ENCODE results near the gene GRM7. TPM values are rescaled to one million over a fixed set of nuclear protein-coding genes. Genes with fewer than 3 reads are reported as not detected.

Gene GRM7
- total and polyA plus RNA-seq, 2 of the 4 experiments (the other 2 are of a cell fraction), result not detected

- Histone ChIP-seq H3K27me3 (ENCODE audit: control insufficient read depth, insufficient read depth, low read length) (no peaks in the 10 kb centered on the region), H3K4ac (ENCODE audit: low read depth, low read length) (no peak overlapping the region), H2BK20ac (ENCODE audit: low read depth, low read length) (no peak overlapping the region), H3K9me1 (ENCODE audit: insufficient read depth, low read length) (no peaks in the 10 kb centered on the region), H2BK120ac (ENCODE audit: low read depth, low read length) (no peak overlapping the region), H4K20me1 (ENCODE audit: insufficient read depth, low read length) (no peaks in the 10 kb centered on the region), H4K5ac (ENCODE audit: low read depth, low read length) (no peak overlapping the region), H3K23ac (ENCODE audit: low read depth, low read length) (no peak overlapping the region), H3K9ac (ENCODE audit: low read depth, low read length) (no peak overlapping the region), H3K4me3 (ENCODE audit: insufficient read depth, low read depth, low read length) (no peak overlapping the region), H3K56ac (ENCODE audit: extremely low read depth, insufficient read depth, low read length) (no peak overlapping the region), H4K91ac (ENCODE audit: insufficient read depth, low read depth, low read length) (no peak overlapping the region), H2AFZ (replicated peaks; ENCODE audit: low read length, poor library complexity) (no peak overlapping the region), H3K27ac (ENCODE audit: insufficient read depth, low read length) (no peak overlapping the region), H3K9me3 (ENCODE audit: control insufficient read depth, insufficient read depth, low read length) (peaks cover 6% of the 10 kb centered on the region), H4K8ac (ENCODE audit: low read depth in 2 of 2, low read length in 2 of 2) (no peak overlapping the region), H3K79me1 (ENCODE audit: low read depth in 1 of 2, low read length in 2 of 2) (no peaks in the 10 kb centered on the region), H3K14ac (replicated peaks; ENCODE audit: low read depth, low read length) (no peak overlapping the region), H3K36me3 (ENCODE audit: control insufficient read depth, insufficient read depth, low read length) (no peaks in the 10 kb centered on the region), H2BK15ac (ENCODE audit: low read depth, low read length) (no peak overlapping the region), H3K4me1 (ENCODE audit: control insufficient read depth, insufficient read depth, low read length) (no peaks in the 10 kb centered on the region), H3K4me2 (ENCODE audit: low read depth, low read length) (no peak overlapping the region), H3K18ac (ENCODE audit: low read depth, low read length) (no peak overlapping the region), H2AK9ac (replicated peaks; ENCODE audit: low read depth, low read length, poor library complexity) (no peak overlapping the region), H2BK5ac (ENCODE audit: low read depth, low read length, poor library complexity, severe bottlenecking) (no peak overlapping the region), H2AK5ac (ENCODE audit: low read depth, low read length) (no peak overlapping the region)
- intact Hi-C loops (cut with micrococcal nuclease), result no loop called here
- no TSS peak for BruUV-seq (replicated peaks)
- WGBS, 2 experiments (ENCODE audit: extremely low coverage in 2 of 2, insufficient read length in 1 of 2), result no CpG with 5 or more reads among the region's 4 CpGs
- ATAC-seq (ENCODE audit: low read depth) (no peak), DNase-seq (no peak)
- in situ Hi-C loops (cut with MboI; ENCODE audit: low sequenced_read_pairs), result no loop called here
- ChIA-PET CTCF (no interaction called here), POLR2A (ENCODE audit: unreplicated experiment) (no interaction called here)
- TF ChIP-seq USF2 (IDR thresholded peaks at IDR 0.05; ENCODE audit: low read depth, low read length), result no peak
- no peak for TF ChIP-seq MAFK (IDR thresholded peaks at IDR 0.05; ENCODE audit: low read depth, low read length)
- TF ChIP-seq RAD21 (IDR thresholded peaks at IDR 0.05; ENCODE audit: low read length), result no peak
- TF ChIP-seq RCOR1 (IDR thresholded peaks at IDR 0.05; ENCODE audit: insufficient replicate concordance, low read length), result no peak
- TF ChIP-seq RFX5 (IDR thresholded peaks at IDR 0.05; ENCODE audit: low read depth, low read length), result no peak
- TF ChIP-seq FOS (IDR thresholded peaks at IDR 0.05; ENCODE audit: low read depth, low read length), result no peak
- no peak for TF ChIP-seq CHD1 (IDR thresholded peaks at IDR 0.05; ENCODE audit: low read depth, low read length)
- no peak for TF ChIP-seq NFE2L2 (IDR thresholded peaks at IDR 0.05; ENCODE audit: low read depth, low read length)
- TF ChIP-seq CEBPB (IDR thresholded peaks at IDR 0.05; ENCODE audit: low read depth, low read length), result no peak
- TF ChIP-seq, protein P1, sequence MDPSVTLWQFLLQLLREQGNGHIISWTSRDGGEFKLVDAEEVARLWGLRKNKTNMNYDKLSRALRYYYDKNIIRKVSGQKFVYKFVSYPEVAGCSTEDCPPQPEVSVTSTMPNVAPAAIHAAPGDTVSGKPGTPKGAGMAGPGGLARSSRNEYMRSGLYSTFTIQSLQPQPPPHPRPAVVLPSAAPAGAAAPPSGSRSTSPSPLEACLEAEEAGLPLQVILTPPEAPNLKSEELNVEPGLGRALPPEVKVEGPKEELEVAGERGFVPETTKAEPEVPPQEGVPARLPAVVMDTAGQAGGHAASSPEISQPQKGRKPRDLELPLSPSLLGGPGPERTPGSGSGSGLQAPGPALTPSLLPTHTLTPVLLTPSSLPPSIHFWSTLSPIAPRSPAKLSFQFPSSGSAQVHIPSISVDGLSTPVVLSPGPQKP (IDR thresholded peaks at IDR 0.05; ENCODE audit: borderline replicate concordance, low read depth, low read length), result no peak
- dilution Hi-C loops (cut with HindIII; ENCODE audit: low sequenced_read_pairs, unreplicated experiment), result no loop called here
These were observed 893.9 kb downstream of the GRM7 start for GRCh38 chr3:7754653-7755441.

All from IMR-90 (cell line).